Fibroblast of pulmonary artery (primary cell): Measurements from ENCODE around the gene HNRNPUL2.

Experiments
- DNase-seq: peaks from one replicate; pipeline ENCODE4 v3.0.0-alpha.2; 2010; ENCODE audit warnings: low read depth
- H3K4me3 ChIP-seq: replicated peaks from 2 replicates; pipeline ENCODE4 v1.5.1; 2011; ENCODE audit warnings: low read depth, mild to moderate bottlenecking, control low read depth, low read length, moderate library complexity
- TF ChIP-seq, protein P1 (sequence below): IDR thresholded peaks from 2 replicates; pipeline ENCODE4 v1.5.1; 2011; ENCODE audit warnings: mild to moderate bottlenecking, control low read depth, low read length, inconsistent platforms; ENCODE audit errors: missing control alignments

The HNRNPUL2 gene

DNA sequence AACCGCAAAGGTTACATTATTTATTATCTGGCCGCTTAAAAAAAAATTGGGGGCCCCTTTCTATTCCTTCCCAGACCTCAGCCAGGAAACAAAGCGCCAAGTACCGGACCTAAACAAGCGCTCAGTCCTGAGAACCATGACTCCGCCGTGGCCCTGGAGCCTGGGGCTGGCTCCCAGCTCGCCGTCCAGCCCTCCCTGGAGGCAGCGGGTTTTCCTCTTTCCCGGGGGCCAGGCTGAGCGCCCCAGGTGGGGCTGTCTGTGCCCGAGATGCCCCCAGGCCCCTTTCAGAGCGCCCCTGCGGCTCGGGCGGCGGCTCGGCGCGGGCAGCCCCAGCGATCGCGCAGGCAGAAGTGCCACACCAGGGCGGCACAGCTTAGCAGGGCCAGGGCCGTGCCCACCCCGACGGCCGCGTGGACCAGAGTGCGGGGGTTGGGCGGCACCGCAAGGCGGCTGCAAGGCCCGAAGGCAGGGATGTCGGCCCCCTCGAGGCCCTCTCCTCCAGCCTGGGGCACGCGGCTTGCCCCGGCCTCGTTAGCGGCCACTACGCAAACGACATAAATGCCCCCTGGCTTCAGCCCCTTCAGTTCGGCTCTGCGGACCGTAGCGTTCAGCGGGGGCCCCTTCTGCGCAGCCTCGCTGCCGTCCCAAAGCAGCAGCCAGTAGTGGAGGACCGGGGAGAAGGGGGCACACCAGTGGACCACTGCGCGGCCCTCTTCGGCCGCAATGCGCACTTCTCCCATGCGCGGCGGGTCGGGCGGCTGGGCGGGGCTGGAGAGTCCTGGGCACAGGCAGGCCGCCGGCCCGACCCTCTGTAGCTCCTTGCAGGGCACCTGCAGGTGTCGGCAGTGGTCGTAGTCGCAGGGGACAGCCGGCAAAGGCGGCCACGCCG, 39.5 kb downstream of the HNRNPUL2 start:
- no peak for DNase-seq
- no peak overlapping the region for H3K4me3 ChIP-seq
- TF ChIP-seq, protein P1, sequence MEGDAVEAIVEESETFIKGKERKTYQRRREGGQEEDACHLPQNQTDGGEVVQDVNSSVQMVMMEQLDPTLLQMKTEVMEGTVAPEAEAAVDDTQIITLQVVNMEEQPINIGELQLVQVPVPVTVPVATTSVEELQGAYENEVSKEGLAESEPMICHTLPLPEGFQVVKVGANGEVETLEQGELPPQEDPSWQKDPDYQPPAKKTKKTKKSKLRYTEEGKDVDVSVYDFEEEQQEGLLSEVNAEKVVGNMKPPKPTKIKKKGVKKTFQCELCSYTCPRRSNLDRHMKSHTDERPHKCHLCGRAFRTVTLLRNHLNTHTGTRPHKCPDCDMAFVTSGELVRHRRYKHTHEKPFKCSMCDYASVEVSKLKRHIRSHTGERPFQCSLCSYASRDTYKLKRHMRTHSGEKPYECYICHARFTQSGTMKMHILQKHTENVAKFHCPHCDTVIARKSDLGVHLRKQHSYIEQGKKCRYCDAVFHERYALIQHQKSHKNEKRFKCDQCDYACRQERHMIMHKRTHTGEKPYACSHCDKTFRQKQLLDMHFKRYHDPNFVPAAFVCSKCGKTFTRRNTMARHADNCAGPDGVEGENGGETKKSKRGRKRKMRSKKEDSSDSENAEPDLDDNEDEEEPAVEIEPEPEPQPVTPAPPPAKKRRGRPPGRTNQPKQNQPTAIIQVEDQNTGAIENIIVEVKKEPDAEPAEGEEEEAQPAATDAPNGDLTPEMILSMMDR = no peak

DNA sequence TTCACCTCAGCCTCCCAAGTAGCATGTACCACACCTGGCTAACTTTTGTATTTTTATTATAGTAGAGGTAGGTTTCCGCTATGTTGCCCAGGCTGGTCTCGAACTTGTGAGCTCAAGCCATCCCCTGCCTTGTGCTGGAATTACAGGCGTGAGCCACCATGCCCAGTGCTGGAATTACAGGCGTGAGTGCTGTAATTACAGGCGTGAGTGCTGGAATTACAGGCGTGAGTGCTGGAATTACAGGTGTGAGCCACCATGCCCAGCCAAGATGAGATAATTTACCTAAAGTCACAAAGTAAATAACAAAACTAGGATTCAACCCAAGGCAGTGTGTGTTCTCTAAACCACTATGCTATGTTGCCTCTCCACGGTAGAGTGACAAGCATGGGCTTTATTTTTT, 44.7 kb downstream of the HNRNPUL2 start:
- no peak for DNase-seq
- no peak overlapping the region for H3K4me3 ChIP-seq
- TF ChIP-seq, protein P1 = no peak

DNA sequence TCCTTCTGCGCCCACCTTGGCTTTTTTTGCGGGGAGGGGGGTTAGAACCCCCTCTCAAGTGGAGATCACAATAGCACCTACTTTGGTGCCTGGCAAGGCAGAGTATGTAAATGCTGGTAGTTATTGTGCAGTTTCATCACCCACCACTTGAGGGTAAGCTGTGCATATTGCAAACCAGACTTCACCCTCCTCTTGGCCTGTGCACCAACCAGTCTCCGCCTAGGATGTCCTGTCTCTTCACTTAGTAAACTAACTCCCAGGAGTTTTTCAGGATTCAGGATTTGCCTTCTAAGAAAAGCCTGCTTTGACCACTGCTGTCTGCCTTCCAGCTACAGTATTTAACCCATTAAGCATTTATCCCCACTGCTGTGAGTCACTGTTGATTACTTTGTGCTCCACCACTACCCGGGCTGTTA, 46.4 kb downstream of the HNRNPUL2 start:
- H3K4me3 ChIP-seq = no peak overlapping the region

DNA sequence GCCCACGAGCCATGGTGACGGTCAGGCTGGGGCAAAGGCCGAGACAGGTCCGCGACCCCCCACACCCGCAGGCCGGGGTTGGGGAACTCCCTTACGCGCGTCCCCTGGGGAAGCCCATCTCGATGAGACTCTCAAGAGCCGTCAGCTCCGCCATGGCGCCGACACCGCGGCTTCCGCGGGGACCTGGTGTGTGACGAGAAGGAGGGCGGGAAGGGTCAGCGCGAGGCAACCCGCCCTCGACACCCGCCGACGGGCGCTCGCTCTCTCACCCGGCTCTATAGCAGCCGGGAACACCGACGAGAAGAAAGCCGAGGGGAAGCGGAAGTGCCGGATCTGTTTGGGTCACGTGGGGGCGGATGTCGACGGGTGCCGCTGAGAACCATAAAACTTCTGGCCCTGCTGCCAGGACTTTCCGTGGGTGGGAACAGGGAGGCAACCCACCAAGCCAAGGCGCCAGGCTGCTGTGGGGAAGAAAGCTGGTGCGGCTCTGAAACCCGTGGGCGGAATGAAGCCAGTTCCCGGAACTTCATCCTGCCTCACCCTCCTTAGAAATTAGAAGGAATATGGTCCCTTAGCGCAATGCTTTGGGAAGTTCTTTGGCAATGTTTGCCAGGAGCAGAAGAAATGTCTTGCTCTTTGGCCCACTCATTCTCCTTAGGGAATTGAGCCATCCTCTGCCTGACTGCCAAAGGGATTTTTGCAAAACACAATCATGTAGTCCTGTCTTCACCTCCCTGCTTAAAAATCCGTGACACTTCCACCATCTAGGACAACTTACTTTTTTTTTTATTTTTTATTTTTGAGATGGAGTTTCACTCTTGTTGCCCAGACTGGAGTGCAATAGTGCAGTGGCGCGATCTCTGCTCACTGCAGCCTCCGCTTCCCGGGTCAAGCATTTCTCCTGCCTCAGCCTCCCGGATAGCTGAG, 48.2 kb downstream of the HNRNPUL2 start, which contains the start of gene UBXN1:
TSS of gene UBXN1 (minus strand) at position 304 of the 927 bp plus-strand sequence. CDS start at position 154, 150 bp downstream.
- TF ChIP-seq, protein P1 = no peak
- H3K4me3 ChIP-seq = peak within 1 kb of the TSS; percentile 95
- peak; percentile 92 for DNase-seq

More for the DNA sequence above, 46.4 kb downstream of the HNRNPUL2 start:
- DNase-seq = peak; percentile 88
- TF ChIP-seq, protein P1 = peak; percentile 67

DNA sequence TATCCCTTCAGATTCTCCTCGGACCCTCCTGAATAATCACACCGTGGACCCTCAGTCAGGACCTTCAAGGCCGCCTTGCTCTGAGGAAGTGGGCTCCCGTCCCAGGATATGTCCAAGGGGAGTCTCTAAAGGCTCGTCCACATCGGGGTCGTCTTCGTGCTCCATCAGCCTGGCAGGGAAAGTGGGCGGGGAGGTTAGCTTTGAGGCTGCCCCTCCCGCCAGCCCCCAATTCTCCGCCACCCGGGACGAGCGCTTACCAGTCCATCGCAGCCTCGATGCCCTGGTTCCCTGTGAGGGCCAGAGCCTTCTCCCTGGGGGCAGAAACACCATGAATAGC, 48.9 kb downstream of the HNRNPUL2 start:
- no peak for DNase-seq
- TF ChIP-seq, protein P1 = no peak
- peak overlapping the region; percentile 95 for H3K4me3 ChIP-seq

DNA sequence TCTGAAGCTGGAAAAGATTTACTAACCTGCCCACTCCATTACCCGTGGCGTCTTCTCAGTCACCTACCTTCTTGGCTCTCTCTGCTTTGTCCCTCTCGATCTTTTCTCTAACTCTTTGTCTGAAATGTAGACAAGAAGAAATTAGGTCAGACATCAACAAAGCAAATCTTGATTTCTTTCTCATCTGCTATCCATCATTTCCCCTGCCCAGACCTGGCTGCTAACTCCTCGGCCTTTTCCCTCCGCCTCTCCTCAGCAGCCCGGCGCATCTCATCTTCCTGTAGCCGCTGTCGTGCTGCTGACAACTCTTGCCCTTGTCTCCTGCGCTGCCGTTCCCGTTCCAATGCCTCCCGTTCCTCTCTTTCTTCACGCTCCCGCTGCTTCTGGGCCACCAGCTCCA, 49.5 kb downstream of the HNRNPUL2 start:
- H3K4me3 ChIP-seq = peak overlapping the region; percentile 95
- no peak for DNase-seq
- TF ChIP-seq, protein P1 = no peak
